Activated T-helper 17 cell treated with anti-CD3 and anti-CD28 coated beads, Interleukin-2, amount 50 U/mL, for 72 hours (primary cell): ENCODE data around the gene FGF12. TPM values are rescaled to one million over a fixed set of nuclear protein-coding genes. Genes with fewer than 3 reads are reported as not detected.

Experiments
- ATAC-seq: fragments of 150-1000 bp; cut with Tn5 transposase; replicated peaks from 2 replicates; pipeline ENCODE4 v1.10.0; 2021; ENCODE audit warnings: mild to moderate bottlenecking, moderate library complexity
- H3K27ac Mint-ChIP-seq: one replicate; pipeline ENCODE4 v1.8.0; 2022; ENCODE audit warnings: mixed read lengths
- H3K27me3 Mint-ChIP-seq: one replicate; pipeline ENCODE4 v1.8.0; 2022; ENCODE audit warnings: mixed read lengths
- H3K36me3 Mint-ChIP-seq: one replicate; pipeline ENCODE4 v1.8.0; 2022; ENCODE audit warnings: low read depth, mild to moderate bottlenecking, mixed read lengths
- H3K4me1 Mint-ChIP-seq: one replicate; pipeline ENCODE4 v1.8.0; 2022; ENCODE audit warnings: mixed read lengths
- H3K4me3 Mint-ChIP-seq: one replicate; pipeline ENCODE4 v1.8.0; 2022; ENCODE audit warnings: mild to moderate bottlenecking, mixed read lengths
- H3K9me3 Mint-ChIP-seq: one replicate; pipeline ENCODE4 v1.8.0; 2022; ENCODE audit warnings: mixed read lengths
- total RNA-seq, 2 donors: library from RNA; stranded (reverse); gene quantifications; one replicate each; pipeline ENCODE4 v1.2.3, GENCODE V29; 2022

Gene FGF12
- total RNA-seq, 2 donors from 2014 or later = 0.37 TPM; not detected in 1

DNA sequence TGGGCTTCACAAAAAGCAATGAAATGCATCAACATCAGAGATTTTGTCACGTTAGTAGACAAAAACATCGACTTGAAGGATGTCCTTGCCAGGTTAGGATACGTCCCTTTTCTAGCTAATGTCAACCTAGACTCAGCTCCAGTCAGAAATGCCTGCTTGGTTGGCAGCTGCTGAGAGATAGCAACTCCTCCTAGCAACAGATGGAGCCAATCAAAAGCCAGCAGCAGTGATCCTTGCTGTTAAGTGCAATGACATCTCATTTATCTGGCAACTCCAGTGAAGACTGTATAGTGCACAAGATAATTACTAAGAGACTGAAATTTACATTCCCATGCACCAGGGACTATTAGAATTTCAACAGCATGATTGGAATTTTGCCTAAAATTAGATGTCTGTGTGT lies 424.1 kb downstream of the FGF12 start:
- Mint-ChIP-seq H3K27ac (no peak overlapping the region), H3K27me3 (no peaks in the 10 kb centered on the region), H3K4me3 (no peak overlapping the region), H3K36me3 (no peaks in the 10 kb centered on the region), H3K4me1 (no peaks in the 10 kb centered on the region), H3K9me3 (peaks cover 4% of the 10 kb centered on the region)
- ATAC-seq = no peak

DNA sequence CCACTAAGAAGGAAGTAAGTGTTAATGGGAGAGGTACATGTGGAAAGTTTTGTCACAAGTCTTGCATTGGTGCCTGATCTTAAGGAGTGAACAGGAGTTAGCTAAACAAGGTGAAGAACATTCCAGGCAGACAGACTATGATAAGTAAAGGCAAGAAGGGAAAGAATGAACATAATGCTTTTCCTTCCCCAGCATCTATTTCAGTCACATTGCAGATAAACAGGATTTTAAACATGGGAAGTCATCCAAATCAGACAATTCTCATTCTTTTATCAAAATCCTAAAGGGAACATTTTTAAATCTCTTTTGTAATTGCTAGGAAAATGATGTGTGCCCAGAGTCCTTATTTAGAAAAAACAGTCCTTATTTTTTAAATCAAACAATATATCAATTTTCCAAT lies 424.6 kb downstream of the FGF12 start:
- no peaks in the 10 kb centered on the region for H3K4me1 Mint-ChIP-seq
- no peak for ATAC-seq
- peaks cover 3% of the 10 kb centered on the region for H3K27me3 Mint-ChIP-seq
- H3K4me3 Mint-ChIP-seq = no peak overlapping the region
- H3K9me3 Mint-ChIP-seq = peaks cover 7% of the 10 kb centered on the region
- H3K27ac Mint-ChIP-seq = no peak overlapping the region
- H3K36me3 Mint-ChIP-seq = no peaks in the 10 kb centered on the region

DNA sequence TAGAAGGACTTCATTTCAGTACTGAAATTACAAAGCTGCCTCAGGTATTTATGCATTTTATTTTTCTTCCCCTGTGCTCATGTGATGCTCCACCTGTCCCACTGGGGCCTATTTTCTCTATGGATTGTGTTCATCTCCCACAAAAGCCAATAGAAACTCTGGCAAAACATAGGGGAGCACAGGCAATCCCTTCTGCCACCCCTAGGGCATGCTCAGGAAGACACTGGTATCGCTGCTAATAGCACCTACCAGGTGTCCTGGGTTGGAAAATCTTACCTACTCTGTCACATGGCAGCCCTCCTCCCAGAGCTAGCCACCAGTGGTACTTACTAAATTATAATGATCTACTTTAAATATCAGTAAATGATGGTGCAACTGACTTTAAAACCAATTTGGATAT lies 427.4 kb downstream of the FGF12 start:
- no peaks in the 10 kb centered on the region for H3K4me1 Mint-ChIP-seq
- H3K9me3 Mint-ChIP-seq = peaks cover 7% of the 10 kb centered on the region
- no peak overlapping the region for H3K27ac Mint-ChIP-seq
- H3K27me3 Mint-ChIP-seq = peaks cover 3% of the 10 kb centered on the region
- no peaks in the 10 kb centered on the region for H3K36me3 Mint-ChIP-seq
- no peak for ATAC-seq
- no peak overlapping the region for H3K4me3 Mint-ChIP-seq

DNA sequence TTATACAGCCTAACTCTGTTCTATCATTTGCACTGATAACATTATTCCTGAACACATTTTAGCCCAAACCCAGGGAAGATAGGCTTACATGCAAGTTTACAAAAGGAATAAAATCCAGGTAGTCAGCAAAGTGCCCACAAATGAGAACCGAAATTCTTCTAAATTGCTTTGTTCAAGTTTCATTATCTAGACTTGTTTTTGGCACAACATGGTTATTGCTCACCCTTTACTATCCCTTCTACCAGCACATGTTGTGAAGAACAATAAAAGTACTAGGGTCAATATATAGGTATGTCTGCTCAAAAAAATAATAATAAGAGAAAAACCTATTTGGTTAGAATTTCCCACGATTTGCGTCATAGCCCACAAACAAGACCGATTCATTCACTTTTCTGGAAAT lies 430.5 kb downstream of the FGF12 start:
- Mint-ChIP-seq H3K36me3 (no peaks in the 10 kb centered on the region), H3K9me3 (peaks cover 7% of the 10 kb centered on the region), H3K4me1 (no peaks in the 10 kb centered on the region), H3K27ac (no peak overlapping the region), H3K27me3 (peaks cover 3% of the 10 kb centered on the region), H3K4me3 (no peak overlapping the region)
- no peak for ATAC-seq

DNA sequence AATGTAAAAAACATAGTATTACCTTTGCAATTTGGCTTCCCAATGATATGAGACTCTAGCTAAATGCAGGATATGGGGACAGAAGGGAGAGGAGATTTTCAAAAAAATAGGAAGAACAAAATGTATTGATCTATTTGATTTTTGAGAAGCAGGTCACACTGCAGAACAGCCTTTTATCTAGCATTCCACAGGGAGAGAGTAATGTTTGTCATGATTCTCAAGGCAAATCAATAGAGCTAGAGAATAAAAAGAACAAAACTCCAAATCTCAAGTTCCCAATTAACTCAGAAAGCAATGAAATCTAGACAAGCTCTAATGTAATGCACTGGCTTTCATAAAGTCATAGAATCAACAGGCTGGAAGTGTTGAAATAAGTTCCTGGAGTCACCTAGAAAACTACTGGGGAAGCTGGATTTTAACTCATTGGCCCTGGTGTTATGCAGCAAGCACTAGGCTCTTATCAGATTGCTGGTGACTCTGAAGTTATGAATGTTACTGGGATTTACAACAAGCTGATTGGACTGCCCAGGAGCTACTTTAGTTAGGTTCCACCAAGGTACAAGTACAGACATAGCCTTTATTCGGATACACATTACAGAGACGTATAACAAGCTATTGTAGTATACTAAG lies 442.8 kb downstream of the FGF12 start:
- H3K9me3 Mint-ChIP-seq = no peaks in the 10 kb centered on the region
- H3K27ac Mint-ChIP-seq = no peak overlapping the region
- H3K4me3 Mint-ChIP-seq = no peak overlapping the region
- no peaks in the 10 kb centered on the region for H3K27me3 Mint-ChIP-seq
- no peaks in the 10 kb centered on the region for H3K4me1 Mint-ChIP-seq
- H3K36me3 Mint-ChIP-seq = no peaks in the 10 kb centered on the region
- ATAC-seq = no peak

DNA sequence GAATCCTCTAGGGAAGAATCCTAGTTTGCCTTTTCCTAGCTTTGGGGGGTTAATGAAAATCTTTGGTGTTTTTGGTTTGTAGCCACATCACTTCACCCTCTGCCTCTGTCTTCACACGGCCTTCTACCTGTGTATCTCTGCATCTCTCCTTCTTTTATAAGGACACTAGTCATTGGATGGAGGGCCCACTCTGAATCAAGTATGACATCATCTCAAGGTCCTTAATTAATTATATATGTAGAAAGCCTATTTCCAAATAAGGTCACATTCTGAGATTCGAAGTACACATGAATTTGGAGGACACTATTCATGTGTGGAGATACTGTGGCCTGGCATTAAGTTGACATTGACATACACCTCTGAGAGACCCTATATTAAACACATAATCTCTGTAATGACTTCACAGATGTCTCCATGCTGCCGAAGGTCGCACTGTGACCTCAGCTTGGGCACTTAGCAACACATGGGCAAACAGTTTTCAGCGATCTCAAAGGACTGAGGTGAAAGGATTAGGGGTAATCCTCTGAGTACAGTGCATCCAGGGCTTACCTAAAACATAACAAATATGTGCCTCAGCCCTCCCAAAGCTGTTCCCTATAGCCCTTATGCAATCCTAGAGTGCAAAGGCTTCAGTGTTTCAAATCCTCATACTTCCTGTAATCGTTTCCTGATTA lies 446.0 kb downstream of the FGF12 start:
- Mint-ChIP-seq H3K36me3 (no peaks in the 10 kb centered on the region), H3K4me3 (no peak overlapping the region), H3K27ac (no peak overlapping the region), H3K4me1 (no peaks in the 10 kb centered on the region), H3K9me3 (no peaks in the 10 kb centered on the region), H3K27me3 (no peaks in the 10 kb centered on the region)
- no peak for ATAC-seq

DNA sequence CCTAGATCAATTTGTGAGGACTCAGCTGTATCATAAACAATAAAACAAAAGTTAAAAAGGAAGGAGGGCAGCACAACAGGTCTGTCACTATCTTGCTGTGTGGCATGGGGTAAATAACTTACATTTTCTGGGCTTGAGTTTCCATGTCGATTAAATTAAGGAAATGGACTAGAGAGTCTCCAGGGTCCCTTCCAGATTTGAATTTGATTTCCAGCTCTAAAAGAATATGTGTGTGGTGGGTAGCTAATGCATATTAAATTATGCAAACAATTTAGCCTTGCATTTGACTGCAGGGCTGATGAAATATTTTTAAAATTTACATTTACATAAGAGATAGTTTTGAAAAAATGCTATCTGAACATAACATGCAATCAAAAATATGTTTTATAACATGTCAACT lies 447.7 kb downstream of the FGF12 start:
- Mint-ChIP-seq H3K4me1 (no peaks in the 10 kb centered on the region), H3K27ac (no peak overlapping the region), H3K27me3 (no peaks in the 10 kb centered on the region), H3K4me3 (no peak overlapping the region), H3K36me3 (no peaks in the 10 kb centered on the region), H3K9me3 (no peaks in the 10 kb centered on the region)
- no peak for ATAC-seq

DNA sequence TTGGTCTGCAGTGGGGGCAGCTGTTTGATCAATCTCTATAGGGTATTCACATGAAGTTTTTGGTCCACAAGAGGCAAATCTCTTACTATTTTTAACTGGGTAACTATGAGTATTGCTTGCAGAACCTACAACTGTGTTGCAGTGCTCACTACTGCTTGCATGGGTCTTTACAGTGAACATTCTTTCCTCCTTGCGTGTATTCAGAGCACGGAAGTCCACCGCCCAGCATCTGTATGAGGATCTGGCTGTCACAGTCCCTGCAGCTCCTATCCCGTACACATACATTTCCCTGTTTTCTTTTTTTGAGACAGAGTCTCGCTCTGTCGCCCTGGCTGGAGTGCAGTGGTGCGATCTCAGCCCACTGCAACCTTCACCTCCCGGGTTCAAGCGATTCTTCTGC lies 449.9 kb downstream of the FGF12 start:
- H3K4me3 Mint-ChIP-seq = no peak overlapping the region

DNA sequence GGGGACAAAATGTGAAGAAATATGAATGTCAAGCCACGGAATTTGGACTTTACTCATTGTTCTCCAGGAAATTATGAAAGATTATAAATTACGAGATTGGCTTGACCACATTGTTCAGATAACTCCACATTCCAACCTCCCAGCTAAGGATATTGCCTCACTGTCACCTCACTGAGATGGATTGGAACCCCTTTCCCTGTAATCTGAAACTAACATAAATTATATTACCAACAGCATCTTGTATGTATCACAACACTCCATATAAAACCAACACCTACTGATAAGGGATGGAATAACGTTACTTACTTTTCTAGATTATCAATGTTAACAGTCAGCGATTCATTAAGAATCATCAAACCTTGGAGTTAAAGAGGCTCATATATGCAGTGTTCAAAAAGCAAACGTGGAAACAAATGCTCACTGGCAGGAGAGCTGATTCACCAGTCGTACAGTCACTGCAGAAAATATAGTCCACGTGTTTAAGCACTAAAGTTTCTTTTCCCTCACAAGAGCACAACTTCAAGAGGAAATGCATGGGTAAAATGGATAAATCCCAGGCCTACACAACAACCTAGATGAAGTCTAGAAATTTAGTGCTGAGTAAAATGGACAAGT lies 451.5 kb downstream of the FGF12 start:
- no peak for ATAC-seq
- Mint-ChIP-seq H3K9me3 (peaks cover 4% of the 10 kb centered on the region), H3K36me3 (no peaks in the 10 kb centered on the region)

More for the DNA sequence above, 449.9 kb downstream of the FGF12 start:
- ATAC-seq = no peak
- Mint-ChIP-seq H3K9me3 (no peaks in the 10 kb centered on the region), H3K27ac (no peak overlapping the region), H3K27me3 (no peaks in the 10 kb centered on the region), H3K4me1 (no peaks in the 10 kb centered on the region), H3K36me3 (no peaks in the 10 kb centered on the region)

DNA sequence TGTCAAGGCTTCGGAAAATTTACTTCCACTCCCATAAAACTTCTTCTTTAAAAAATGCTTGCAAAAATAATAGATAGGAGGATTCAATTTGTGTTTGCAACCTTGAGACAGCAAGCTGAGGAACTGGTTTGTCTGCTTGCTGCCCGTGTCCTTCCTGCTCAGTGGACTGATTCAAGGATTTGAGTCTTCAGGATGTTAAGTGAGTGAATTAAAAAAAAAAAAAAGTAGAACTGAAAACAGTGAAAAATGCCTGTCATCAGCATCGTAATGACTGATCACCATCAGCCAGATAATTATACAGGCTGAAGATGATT lies 453.7 kb downstream of the FGF12 start:
- no peak for ATAC-seq

More for the DNA sequence above, 451.5 kb downstream of the FGF12 start:
- no peaks in the 10 kb centered on the region for H3K4me1 Mint-ChIP-seq
- no peaks in the 10 kb centered on the region for H3K27me3 Mint-ChIP-seq
- H3K27ac Mint-ChIP-seq = no peak overlapping the region
- H3K4me3 Mint-ChIP-seq = no peak overlapping the region

DNA sequence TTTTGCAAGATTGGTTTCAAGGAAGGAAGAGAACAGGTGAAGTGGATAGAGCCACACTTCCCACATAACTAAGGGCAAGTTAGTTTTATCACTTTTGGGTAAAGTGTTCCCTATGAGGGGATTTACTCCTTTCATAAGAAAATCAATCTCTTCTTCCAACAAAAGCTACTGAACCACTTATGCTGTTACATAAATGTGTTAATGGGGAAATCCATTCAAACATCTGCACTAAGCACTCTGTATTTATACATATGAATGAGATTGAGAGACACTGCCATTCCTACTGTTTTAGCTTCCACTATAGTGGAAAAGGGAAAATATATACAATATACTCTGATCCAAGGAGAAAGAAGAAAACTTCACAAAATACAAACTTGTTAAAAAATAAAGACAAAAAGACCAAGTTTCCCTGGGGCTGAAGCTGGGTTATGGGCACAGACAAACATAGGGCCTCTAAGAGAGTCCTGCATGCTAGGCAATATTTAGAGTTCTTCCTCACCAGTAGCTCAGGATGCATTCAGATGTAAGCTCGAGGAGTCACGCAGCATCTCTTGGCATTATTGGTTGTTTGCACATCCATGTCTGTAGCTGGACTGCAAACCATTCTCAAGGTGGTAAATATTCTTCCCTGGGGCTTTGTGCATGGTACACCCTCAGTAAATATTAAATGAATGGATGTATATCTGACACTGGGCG lies 454.2 kb downstream of the FGF12 start:
- no peaks in the 10 kb centered on the region for H3K4me1 Mint-ChIP-seq
- no peaks in the 10 kb centered on the region for H3K36me3 Mint-ChIP-seq
- no peak overlapping the region for H3K27ac Mint-ChIP-seq
- no peaks in the 10 kb centered on the region for H3K27me3 Mint-ChIP-seq
- no peak for ATAC-seq
- no peak overlapping the region for H3K4me3 Mint-ChIP-seq
- peaks cover 4% of the 10 kb centered on the region for H3K9me3 Mint-ChIP-seq

More for the DNA sequence above, 453.7 kb downstream of the FGF12 start:
- no peak overlapping the region for H3K4me3 Mint-ChIP-seq
- no peaks in the 10 kb centered on the region for H3K36me3 Mint-ChIP-seq
- peaks cover 4% of the 10 kb centered on the region for H3K9me3 Mint-ChIP-seq
- no peaks in the 10 kb centered on the region for H3K4me1 Mint-ChIP-seq
- no peaks in the 10 kb centered on the region for H3K27me3 Mint-ChIP-seq
- H3K27ac Mint-ChIP-seq = no peak overlapping the region

DNA sequence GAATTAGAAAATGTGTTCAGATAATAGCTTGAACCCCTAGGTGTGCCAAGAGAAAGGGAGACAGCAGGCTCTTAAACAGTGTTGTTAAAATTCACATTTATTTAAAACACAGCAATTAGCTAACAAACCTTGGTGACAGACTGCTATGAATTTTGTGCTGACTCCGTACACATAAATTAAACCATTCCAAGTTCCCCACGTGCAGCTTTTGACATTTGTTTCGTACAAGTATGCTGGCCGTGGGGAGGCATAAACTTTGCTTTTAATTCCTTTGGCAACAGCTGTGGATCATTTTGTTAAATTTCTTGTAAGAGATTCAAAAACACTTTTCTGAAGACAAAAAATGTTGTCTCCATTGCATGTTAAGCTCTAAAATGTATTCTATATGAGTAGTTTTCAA lies 465.3 kb downstream of the FGF12 start:
- H3K4me1 Mint-ChIP-seq = no peaks in the 10 kb centered on the region
- H3K27me3 Mint-ChIP-seq = no peaks in the 10 kb centered on the region

DNA sequence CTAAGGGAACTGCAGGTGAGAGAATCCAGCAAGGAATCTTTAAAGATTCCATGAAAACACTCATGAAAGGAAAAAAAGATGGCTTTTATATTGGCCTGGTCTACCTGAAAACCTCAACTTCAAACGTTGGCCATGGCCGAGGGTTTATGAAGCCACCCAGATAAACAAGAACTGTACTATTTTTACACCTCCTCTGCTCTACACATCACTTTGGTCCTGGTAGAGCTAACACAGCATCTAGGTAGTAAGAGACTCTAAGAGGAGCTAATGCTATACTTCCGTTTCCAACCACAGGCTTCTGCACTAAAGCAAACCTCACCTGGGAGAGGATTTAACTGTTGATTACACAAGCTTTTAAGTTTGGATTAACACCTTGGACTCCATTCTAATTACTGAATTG lies 466.2 kb downstream of the FGF12 start:
- Mint-ChIP-seq H3K27me3 (no peaks in the 10 kb centered on the region), H3K36me3 (no peaks in the 10 kb centered on the region), H3K9me3 (no peaks in the 10 kb centered on the region), H3K4me1 (no peaks in the 10 kb centered on the region), H3K4me3 (no peak overlapping the region), H3K27ac (no peak overlapping the region)
- ATAC-seq = no peak

More for the DNA sequence above, 465.3 kb downstream of the FGF12 start:
- Mint-ChIP-seq H3K36me3 (no peaks in the 10 kb centered on the region), H3K27ac (no peak overlapping the region), H3K9me3 (no peaks in the 10 kb centered on the region), H3K4me3 (no peak overlapping the region)
- no peak for ATAC-seq

DNA sequence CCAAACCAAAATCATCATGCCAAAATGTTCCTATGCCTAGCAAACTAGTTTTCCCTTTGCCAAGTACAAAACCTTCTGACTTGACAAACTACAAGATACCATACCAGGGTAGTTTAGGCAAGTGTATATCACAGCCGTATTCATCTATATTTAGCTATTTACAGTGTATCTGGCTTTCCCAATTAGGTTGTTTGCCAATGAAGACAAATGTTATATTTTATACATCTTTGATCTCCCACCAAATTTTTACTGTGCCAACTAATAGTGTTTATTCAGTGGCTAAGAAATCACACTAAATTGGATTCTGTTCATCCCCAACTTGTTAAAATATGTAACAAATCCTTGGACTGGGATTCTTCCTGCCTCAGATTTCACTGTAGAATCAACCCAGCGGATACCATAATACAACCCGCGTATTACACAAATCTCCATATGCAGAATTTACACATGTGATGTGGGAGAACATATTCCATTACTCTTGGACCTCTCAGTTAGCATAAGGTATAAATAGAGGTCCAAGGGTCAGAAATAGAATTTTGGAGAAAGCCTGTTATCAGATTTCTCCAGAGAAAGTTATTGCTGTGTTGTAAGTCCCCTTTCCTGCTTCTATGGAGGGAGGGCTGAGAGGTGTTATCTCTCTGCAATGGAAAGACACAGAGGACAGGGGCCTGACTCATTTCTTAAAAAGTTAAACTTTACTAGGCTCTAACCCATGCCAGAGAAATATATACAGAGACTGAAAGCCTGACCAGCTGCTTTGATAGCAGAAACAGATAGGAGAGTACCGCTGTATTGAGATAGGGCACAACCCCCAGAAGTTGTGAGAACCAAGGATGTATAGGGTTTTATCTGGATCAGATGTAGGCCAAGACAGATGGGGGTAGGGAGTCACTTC lies 467.0 kb downstream of the FGF12 start:
- H3K27me3 Mint-ChIP-seq = no peaks in the 10 kb centered on the region
- H3K27ac Mint-ChIP-seq = no peak overlapping the region
- no peaks in the 10 kb centered on the region for H3K36me3 Mint-ChIP-seq
- no peaks in the 10 kb centered on the region for H3K9me3 Mint-ChIP-seq
- no peak overlapping the region for H3K4me3 Mint-ChIP-seq
- no peaks in the 10 kb centered on the region for H3K4me1 Mint-ChIP-seq
- no peak for ATAC-seq
